RWPE1 (cell line): ENCODE data around the gene UNC45A.

Experiments used
- CTCF ChIA-PET: fragments of 350-600 bp; sonication (Branson Sonifier 250); formaldehyde crosslinking; extraction: SDS; loops from one replicate; lab custom pipeline; 2021; lab: Yijun Ruan, JAX
- POLR2A ChIA-PET: fragments of 400-600 bp; formaldehyde crosslinking; extraction: SDS; loops from one replicate; lab custom pipeline; 2020; ENCODE audit warnings: antibody characterized with exemption; ENCODE audit not compliant: low non-redundant PET; lab: Yijun Ruan, JAX
- DNase-seq: peaks from one replicate; pipeline ENCODE4 v3.0.0; 2012; ENCODE audit warnings: low spot score
- H3K27ac ChIP-seq: fragments of 450-650 bp; 2 replicates; pipeline ENCODE4 v1.5.1; 2017
- TF ChIP-seq, protein P1 (sequence below): fragments of 450-650 bp; conservative IDR thresholded peaks from 2 replicates; pipeline ENCODE4 v1.5.1; 2017; ENCODE audit warnings: low read depth, mild to moderate bottlenecking

UNC45A gene

DNA sequence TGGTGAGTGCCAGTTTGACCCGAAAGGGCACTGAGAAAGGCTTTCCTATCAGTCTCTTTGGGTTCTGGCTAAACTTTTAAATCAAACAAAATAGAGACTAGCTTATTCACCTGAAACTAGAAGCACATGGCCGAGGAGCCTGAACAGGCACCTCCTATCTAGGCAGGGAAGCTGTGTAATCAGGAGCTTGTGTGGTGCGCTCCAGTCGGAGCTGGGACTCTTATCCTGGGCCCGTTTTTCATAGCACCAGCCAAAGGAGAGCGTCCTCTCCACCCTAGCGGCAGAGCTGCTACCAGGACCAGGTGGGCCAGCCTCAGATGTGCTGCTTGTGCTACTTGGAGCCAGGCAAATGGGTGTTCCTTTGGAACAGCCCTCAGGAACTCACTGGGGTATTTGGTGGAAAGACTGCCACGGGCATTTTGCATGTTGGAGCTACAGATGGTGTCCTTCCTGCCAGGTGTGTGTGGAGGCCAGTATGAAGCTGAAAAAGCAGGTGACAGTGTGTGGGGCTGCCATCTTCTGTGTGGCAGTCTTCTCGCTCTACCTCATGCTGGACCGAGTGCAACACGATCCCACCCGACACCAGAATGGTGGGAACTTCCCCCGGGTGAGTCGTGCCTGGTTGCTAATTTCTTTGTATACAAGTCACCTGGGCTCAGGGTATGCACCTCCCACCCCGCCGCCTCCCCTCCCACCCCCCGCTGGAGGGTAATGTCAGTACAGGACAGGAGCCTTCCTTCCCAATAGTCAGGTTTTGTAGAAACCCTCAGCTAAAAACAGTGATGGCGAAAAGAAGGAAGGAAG, 31.1 kb upstream of the UNC45A start:
- ChIA-PET POLR2A (no interaction called here), CTCF (interaction anchor here (0.6 to 2.8 kb wide), 3 partner anchors 18 to 1905 kb away, joined by 3 to 10 read pairs (median 3); partner anchors contain the start of gene UNC45A)
- TF ChIP-seq, protein P1, sequence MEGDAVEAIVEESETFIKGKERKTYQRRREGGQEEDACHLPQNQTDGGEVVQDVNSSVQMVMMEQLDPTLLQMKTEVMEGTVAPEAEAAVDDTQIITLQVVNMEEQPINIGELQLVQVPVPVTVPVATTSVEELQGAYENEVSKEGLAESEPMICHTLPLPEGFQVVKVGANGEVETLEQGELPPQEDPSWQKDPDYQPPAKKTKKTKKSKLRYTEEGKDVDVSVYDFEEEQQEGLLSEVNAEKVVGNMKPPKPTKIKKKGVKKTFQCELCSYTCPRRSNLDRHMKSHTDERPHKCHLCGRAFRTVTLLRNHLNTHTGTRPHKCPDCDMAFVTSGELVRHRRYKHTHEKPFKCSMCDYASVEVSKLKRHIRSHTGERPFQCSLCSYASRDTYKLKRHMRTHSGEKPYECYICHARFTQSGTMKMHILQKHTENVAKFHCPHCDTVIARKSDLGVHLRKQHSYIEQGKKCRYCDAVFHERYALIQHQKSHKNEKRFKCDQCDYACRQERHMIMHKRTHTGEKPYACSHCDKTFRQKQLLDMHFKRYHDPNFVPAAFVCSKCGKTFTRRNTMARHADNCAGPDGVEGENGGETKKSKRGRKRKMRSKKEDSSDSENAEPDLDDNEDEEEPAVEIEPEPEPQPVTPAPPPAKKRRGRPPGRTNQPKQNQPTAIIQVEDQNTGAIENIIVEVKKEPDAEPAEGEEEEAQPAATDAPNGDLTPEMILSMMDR = no peak
- no peak for DNase-seq
- H3K27ac ChIP-seq = peak overlapping the region; percentile 84

DNA sequence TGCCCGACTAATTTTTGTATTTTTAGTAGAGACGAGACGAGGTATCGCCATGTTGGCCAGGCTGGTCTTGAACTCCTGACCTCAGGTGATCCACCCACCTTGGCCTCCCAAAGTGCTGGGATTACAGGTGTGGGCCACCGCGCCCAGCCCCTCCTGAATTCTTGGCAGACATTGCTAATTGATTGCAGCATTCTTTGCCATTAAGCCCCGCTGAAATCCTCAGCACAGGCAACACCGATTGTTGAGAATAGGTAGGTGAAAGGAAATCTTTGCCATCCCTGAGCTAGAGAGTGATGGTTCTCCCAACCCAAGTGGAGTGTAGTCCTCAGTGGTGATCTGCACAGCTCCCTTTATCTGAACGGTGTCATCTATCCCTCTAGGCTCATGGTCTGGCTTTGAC, 30.3 kb upstream of the UNC45A start:
- no peak overlapping the region for H3K27ac ChIP-seq
- DNase-seq = no peak
- POLR2A ChIA-PET = no interaction called here
- TF ChIP-seq, protein P1 = no peak
- CTCF ChIA-PET = interaction anchor here (0.6 to 1.5 kb wide), 3 partner anchors 11 to 257 kb away, joined by 3 to 8 read pairs (median 3); no protein-coding TSS in a partner anchor

DNA sequence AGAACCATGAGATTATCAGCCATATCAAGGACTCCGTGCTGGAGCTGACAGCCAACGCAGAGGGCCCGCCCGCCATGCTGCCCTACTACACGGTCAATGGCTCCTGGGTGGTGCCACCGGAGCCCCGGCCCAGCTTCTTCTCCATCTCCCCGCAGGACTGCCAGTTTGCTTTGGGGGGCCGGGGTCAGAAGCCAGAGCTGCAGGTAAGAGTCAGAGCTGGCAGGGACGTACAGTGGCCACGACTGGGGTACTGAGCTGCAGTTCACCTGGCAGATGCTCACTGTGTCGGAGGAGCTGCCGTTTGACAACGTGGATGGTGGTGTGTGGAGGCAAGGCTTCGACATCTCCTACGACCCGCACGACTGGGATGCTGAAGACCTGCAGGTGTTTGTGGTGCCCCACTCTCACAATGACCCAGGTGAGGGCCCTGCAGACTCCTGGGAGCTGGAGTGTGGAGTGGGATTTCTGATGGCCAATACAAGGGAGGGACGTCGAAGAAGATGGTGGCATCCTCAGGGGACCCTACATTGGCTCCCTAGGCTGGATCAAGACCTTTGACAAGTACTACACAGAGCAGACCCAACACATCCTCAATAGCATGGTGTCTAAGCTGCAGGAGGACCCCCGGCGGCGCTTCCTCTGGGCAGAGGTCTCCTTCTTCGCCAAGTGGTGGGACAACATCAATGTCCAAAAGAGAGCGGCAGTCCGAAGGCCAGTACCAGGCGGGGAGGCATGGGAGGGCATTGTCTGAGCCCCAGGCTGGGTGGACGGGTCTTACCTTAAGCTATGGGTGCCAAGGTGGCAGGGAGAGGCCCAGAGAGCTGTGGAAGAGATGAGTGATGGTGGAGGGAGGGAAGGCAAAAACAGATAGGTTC, 29.5 kb upstream of the UNC45A start:
- no peak overlapping the region for H3K27ac ChIP-seq
- POLR2A ChIA-PET = interaction anchor here (0.7 kb wide), 1 partner anchor 21 kb away, joined by 3 read pairs; no protein-coding TSS in a partner anchor
- TF ChIP-seq, protein P1 = no peak
- DNase-seq = no peak
- CTCF ChIA-PET = interaction anchor here (0.6 to 1.5 kb wide), 3 partner anchors 12 to 258 kb away, joined by 3 to 8 read pairs (median 3); no protein-coding TSS in a partner anchor

DNA sequence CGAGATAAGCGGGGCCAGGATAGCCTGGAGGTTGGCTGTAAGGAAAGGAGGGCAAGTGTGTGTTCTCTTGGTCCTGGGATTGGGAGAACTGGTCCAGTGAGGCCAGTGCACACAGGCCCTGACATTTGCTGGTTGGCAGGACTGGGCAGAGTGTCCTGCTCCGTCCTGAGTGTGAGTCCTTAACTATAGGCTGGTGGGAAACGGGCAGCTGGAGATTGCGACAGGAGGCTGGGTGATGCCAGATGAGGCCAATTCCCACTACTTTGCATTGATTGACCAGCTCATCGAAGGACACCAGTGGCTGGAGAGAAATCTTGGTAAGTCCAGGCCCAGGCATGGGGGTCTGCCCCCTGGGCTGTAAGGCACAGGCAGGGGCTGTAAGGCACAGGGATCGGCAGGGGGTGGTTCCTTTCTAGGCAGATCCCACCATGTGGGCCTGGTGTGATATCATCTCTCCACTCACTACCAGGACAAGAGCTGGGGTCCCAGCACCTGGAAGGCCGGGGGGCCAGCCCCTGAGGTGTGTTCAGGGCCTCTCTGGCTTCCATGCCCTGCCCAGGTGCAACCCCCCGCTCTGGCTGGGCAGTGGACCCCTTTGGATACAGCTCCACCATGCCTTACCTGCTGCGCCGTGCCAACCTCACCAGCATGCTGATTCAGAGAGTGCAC, 28.8 kb upstream of the UNC45A start:
- H3K27ac ChIP-seq = no peak overlapping the region
- DNase-seq = no peak
- POLR2A ChIA-PET = no interaction called here
- CTCF ChIA-PET = interaction anchor here (0.6 to 1.5 kb wide), 3 partner anchors 20 to 258 kb away, joined by 3 to 8 read pairs (median 8); no protein-coding TSS in a partner anchor
- TF ChIP-seq, protein P1 = no peak

DNA sequence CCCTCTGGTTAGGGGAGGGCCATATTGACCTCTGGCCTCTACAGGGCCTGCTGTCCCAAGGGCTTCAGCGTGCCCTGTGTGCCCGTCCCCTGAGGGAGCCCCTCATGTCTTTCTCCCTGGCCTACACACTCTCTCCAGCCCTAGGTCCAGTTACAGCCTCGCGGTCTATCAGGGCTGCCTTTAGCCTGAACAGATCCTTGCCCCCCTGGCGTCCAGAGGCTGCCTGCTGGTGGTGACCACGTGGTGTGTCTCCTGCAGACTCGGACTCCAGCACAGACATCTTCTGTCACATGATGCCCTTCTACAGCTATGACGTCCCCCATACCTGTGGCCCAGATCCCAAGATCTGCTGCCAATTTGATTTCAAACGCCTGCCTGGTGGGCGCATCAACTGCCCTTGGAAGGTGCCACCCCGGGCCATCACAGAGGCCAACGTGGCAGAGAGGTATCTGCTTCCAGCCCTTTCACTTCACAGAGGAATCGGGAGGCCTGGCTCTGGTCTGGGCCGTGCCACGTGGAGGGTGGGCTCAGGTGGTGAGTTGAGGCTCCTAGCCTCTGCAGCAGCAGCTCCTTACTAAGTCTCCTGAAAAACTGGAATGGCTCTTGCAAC, 27.9 kb upstream of the UNC45A start:
- no peak for DNase-seq
- CTCF ChIA-PET = no interaction called here
- TF ChIP-seq, protein P1 = no peak
- POLR2A ChIA-PET = interaction anchor here (0.5 kb wide), 1 partner anchor 20 kb away, joined by 4 read pairs; no protein-coding TSS in a partner anchor
- H3K27ac ChIP-seq = no peak overlapping the region
